ENCODE data around the gene ISX. TPM values are rescaled to one million over a fixed set of nuclear protein-coding genes. Genes with fewer than 3 reads are reported as not detected.

Gene ISX
- total and polyA plus RNA-seq, 2 of the 13 experiments (the other 11 are each of a cell fraction or from before 2014, with no cell fraction given), result 1.4 to 1.8 TPM

GRCh38 chr22:35065796-35066218, at the start of gene ISX (continued):
- no peak for TF ChIP-seq GPN1 (CRISPR knock-in tag; IDR thresholded peaks at IDR 0.05; ENCODE audit: borderline replicate concordance)

GRCh38 chr22:35016909-35017308, 49.0 kb upstream of the ISX start:
- Histone ChIP-seq H3K27me3 (ENCODE audit: control insufficient read depth in 1 of 2, insufficient read depth in 2 of 2, low read length in 2 of 2) (peaks cover 0 to 19% of the 10 kb centered on the region in 2 experiments; a peak in 1 of 5 replicates), H2AFZ (ENCODE audit: low read length) (no peak overlapping the region), H4K20me1 (ENCODE audit: insufficient read depth, low read length) (no peaks in the 10 kb centered on the region), H3K4me1 (ENCODE audit: insufficient read depth, low read length) (no peaks in the 10 kb centered on the region), H3K27ac (ENCODE audit: extremely low read length, insufficient read depth, low read length) (no peak overlapping the region), H3K4me3 (replicated peaks in 1 of 3; ENCODE audit: insufficient read depth in 1 of 3, low read depth in 2 of 3, low read length in 3 of 3) (no peak overlapping the region), H3K79me2 (ENCODE audit: insufficient read depth, low read length) (no peaks in the 10 kb centered on the region), H3K9ac (ENCODE audit: insufficient read depth, low read depth, low read length) (no peak overlapping the region), H3K4me2 (ENCODE audit: low read depth, low read length) (no peak overlapping the region), H3K36me3 (replicated peaks in 1 of 2; ENCODE audit: control insufficient read depth in 1 of 2, insufficient read depth in 2 of 2, low read length in 2 of 2) (no peaks in the 10 kb centered on the region), H3K9me3 (ENCODE audit: low read length) (no peaks in the 10 kb centered on the region)
- ChIA-PET CTCF (ENCODE audit: low intra/inter-chr PET ratio, low total read pairs) (no interaction called here), POLR2A (no interaction called here)
- intact Hi-C loops (cut with micrococcal nuclease; ENCODE audit: unreplicated experiment), result no loop called here
- in situ Hi-C loops (cut with HindIII; ENCODE audit: extremely low pct_ligation_motif_present, low pct_unique_long_range_greater_than_20kb), result no loop called here
- DNase-seq (ENCODE audit: low spot score), result no peak
- FAIRE-seq, result no peak
- WGBS (ENCODE audit: low lambda C conversion rate), result 6% methylated on average over 6 of the region's 6 CpGs
- ATAC-seq, result no peak
- no TSS peak for BruUV-seq (replicated peaks)
- TF ChIP-seq ZNF24 (IDR thresholded peaks at IDR 0.05), result no peak
- no peak for TF ChIP-seq TOPORS (CRISPR knock-in tag; IDR thresholded peaks at IDR 0.05)
- TF ChIP-seq ARID5B (CRISPR knock-in tag; IDR thresholded peaks at IDR 0.05), result no peak
- TF ChIP-seq GMEB2 (CRISPR knock-in tag; IDR thresholded peaks at IDR 0.05; ENCODE audit: low read depth), result no peak
- no peak for TF ChIP-seq ZNF687 (CRISPR knock-in tag; IDR thresholded peaks at IDR 0.05)
- no peak for TF ChIP-seq ZNF563 (CRISPR knock-in tag; IDR thresholded peaks at IDR 0.05)
- TF ChIP-seq UBTF (CRISPR knock-in tag; IDR thresholded peaks at IDR 0.05), result no peak
- no peak for TF ChIP-seq TFDP2 (CRISPR knock-in tag; IDR thresholded peaks at IDR 0.05)
- TF ChIP-seq ADNP (CRISPR knock-in tag; IDR thresholded peaks at IDR 0.05), result no peak
